ENCODE measurements around the gene LRTM2.
"Not testable (repeated sequence)": the region's sequence is repeated elsewhere in the genome, so short reads cannot be mapped to it uniquely, and the experiment has no call there.

The LRTM2 gene

GRCh38 chr12:1811281-1811947 lies 9.0 kb upstream of the LRTM2 start:
- peak; percentile 56 for DNase-seq (ENCODE audit: low read depth)

- DNase-seq (ENCODE audit: low read depth): no peak
These were observed 8.4 kb upstream of the LRTM2 start for GRCh38 chr12:1811948-1812291.

DNA sequence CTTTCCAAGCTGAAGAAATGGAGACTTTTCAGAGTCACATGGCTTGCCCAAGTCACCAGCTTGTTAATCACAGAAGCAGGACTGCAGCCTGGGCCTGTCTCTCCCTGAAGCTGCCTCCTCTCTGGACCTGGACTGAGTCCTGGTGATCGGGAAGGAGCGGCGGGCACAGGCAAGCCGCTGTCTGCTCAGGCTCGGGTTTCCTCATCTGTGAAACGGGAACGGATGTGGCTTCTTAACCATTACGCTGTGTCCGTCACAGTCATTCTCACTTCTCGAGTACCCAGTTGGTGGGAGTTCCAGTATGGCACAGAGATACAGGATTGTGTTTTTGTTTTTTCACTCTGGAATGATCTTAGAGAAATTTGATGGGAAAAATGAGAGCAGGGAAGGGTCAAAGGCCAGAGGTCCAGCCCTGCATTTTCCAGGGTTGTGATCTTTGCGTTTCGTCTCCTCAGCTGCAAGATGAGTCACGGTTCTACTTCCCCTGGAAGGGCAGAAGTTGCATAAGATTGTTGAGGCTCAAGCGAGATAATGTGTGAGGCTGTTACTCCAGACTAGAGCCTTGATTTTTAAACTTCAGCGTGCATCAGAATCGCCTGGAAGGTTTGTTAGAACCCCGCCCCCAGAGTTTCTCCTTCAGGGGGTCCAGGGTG lies 7.6 kb upstream of the LRTM2 start:
- peak; percentile 91 for DNase-seq (ENCODE audit: low read depth)

DNA sequence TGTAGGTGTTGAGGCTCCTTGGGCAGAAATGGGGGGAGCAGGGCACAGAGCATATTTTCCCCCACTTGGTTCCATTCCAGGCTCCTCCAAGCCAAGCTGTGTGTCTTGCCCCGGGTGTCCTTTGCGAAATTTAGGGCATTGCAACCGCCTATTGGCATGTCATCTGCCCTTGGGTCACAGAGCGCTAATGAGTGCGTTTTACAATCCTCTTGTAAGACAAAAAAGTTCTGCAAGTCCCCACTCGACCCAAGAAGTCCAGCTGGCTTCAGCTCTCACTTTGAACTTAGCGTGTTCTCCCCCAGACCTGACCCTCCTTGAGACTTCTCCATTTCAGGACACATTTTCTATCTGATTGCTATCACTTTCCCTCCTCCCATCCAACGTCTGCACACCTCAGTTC lies 6.1 kb upstream of the LRTM2 start:
- no peak for DNase-seq (ENCODE audit: low read depth)

DNA sequence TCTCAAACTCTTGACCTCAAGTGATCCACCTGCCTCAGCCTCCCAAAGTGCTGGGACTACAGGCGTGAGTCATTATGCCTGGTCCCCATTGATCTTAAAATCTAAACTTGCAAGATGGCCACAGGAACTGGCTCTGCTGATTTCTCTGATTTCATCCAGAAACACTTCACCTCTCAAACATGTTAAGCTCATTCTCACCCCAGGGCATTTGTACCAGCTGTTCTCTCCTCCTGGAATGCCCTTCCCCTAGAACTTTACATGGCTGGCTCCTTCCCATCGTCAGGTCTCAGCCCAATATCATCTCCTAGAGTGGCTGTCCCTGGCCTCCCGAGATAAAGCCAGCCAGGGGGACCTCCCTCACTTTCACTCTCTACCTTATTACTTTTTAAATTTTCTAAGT lies 5.3 kb upstream of the LRTM2 start:
- DNase-seq (ENCODE audit: low read depth): no peak

DNA sequence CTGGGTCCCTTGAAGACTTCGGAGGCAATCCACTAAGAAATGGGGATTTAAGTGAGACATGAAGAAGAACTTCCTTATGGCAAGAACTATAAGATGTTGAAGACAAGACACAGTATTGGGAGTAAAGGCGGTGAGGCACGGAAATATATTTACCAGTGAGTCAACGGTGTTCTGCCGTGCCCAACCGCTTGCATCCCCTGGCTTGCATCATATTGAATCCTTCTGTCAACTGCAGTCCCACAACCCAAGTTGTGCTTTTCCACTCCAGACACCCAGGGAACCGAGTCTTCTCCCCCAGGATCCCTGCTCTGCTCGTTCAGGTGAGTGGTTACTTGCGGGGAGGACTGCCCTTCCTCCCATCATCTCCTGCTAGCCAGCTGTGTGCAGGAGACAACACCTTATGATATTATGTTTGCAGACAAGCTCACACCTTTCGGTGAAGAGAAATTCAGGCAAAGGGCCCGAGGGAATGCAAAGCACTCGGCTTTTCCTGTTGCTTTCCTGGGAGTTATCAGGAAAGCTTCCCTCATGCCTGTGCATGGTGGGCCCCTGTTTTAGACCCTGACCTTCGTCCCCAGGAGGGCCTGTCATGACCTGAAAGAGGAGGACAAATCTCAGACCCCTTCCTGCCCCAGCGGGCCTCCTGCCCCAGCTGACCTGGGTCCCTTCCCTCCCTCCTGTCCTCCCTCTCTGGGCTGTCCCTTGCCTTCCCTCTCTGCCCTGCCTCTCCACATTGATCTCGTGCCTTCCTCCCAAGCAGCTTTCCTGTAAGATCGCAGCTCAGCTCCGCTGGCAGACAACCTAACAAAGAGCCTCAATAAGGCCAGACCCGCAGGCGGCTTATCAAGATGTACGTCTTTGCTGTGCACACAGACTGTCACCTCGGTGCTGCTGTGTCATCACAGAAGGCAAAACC lies 4.3 kb upstream of the LRTM2 start:
- DNase-seq (ENCODE audit: low read depth): peak; percentile 71

DNA sequence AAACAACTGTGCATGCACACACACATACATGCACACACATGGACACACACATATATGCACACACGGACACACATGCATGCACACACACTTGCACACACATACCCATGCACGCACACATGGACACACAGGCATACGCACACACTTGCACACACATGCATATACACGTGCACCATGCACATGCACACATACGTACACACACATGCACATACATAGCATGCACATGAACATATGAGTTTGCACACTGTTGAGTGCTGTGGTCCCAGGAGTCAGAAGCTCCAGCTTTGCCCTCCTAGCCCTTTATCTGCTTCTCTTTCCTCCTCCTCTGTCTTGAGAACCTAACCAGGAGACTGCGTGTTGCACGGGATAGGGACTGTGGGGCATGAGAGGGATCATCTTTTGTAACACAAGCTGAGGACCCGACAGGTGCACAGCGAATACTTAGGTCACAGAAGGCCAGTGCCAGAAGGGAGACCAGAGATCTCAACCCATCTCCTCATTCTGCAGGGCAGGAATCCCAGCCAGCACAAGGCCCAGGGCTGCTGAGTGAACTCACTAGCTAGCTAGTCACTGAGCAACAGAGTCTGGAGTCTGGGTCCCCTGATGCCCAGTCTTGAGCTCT lies 3.5 kb upstream of the LRTM2 start:
- DNase-seq (ENCODE audit: low read depth): no peak

- not testable (repeated sequence) for DNase-seq (ENCODE audit: low read depth)
These were observed 2.4 kb upstream of the LRTM2 start for GRCh38 chr12:1817928-1818327.

DNA sequence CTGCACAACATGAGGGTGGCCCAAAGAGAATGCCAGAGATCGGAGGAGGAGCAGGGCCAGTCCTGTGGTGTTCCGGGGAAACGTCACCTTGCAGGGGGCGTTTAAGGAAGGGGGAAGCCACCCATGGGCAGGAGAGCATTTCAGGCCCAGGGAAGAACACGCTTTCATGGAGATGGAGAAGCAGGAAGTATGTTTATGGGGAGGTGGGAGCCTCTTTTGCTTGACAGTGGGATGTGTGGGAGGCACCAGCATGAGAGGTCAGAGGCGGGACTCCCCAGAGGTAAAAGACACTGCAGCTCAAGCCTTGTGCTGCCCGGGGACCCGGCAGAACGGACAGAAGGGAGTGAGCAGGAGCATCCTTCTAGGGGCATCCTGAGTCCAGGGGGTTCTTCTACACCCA lies 1.3 kb upstream of the LRTM2 start:
- DNase-seq (ENCODE audit: low read depth): no peak

DNA sequence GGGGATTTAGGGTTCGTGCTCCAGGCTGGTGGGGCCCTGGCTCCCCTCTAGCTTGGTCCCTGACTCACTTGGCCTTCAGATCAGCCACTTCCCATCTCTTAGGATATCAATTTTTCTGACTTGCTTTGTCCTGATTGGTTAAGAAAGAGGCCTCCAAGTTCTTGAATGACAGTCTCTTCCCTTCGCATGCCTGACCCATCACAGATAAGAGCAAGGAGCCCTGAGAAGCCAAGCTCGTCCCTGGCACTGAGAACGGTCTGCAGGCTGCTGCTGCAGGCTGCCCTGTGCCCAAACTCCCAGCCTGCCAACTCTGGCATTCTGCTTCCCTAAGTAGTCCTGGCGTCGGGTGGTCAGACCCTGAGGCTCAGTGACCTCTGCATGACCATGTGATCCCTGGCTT lies 794 bp upstream of the LRTM2 start:
- DNase-seq (ENCODE audit: low read depth): no peak

- no peak for DNase-seq (ENCODE audit: low read depth)
These were observed 529 bp downstream of the LRTM2 start for GRCh38 chr12:1820896-1821291.

GRCh38 chr12:1821805-1822204 lies 1.4 kb downstream of the LRTM2 start:
- DNase-seq (ENCODE audit: low read depth): no peak

DNA sequence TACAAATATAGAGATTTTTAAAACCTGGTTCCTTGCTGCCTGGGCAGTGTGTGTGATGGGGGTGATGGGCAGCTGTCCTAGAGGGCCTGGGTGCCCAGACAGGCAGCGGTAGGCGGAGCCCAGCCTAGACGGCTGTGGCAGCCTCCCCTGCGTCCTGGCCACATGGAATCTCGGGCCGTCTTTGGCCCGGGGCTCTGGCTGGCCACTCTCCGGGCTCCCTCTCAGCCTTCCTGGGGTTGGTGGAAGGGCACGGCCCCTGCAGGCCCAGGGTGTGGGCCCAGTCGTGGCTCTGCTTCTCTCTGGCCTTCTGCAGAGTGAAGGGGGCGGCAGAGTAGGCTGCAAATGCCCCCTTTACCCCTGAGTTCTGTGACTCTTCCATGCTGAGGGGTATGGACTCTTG lies 2.3 kb downstream of the LRTM2 start:
- DNase-seq (ENCODE audit: low read depth): no peak

DNA sequence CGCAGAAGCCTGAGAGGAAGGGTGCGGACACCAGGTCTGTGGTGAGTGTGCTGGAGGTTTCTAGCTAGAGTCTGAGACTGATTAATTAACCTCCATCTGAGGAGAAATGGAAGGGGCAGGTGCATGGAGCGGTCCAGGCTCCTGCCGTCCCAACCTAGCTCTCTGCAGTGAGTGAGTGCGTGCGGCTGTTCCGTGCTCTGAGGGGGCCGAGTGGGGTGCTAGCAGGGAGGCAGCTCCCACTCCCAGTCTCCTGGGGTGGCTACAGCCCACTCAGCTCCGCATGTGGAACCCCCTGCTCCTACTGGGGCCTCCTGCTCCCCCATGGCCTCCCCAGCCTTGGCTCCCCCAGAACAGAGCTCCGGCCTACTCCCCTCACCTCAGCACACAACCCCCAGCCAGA lies 2.9 kb downstream of the LRTM2 start:
- DNase-seq (ENCODE audit: low read depth): no peak

DNA sequence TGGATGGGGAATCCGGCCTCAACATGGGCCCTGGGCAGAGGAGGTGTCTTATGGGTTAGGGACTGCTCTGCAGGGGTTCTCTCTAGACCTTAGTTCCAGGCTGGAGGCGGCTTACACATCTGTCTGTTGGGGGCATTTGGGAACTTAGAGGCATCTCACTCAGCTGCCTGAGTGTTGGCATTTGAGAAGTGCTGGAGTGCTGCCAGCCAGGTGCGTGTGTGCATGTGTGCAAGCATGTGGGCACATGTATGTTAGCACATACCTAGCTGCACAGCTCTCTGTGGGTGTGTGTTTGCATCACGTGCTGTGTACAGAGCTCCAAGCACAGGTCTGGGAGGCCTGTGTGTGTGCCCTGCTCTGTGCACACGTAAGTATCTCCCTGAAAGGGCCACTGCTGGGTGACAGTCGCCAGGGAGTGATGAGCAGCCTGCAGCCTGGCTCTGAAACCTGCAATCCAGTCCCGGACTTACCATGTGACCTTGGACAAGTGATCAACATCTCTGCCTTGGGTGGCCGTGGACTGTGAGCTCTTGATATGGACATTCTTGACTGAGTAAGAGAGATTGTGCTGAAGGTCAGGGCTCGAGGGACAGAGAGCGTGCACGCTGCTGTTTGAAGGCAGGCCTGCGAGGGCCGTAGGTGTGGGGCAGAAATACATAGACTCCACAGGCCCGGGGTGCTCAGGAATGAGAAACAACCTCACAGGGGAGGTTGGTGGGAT lies 5.2 kb downstream of the LRTM2 start:
- no peak for DNase-seq (ENCODE audit: low read depth)

- DNase-seq (ENCODE audit: low read depth): no peak
These were observed 6.0 kb downstream of the LRTM2 start for GRCh38 chr12:1826401-1826800.

- DNase-seq (ENCODE audit: low read depth): no peak
These were observed 6.7 kb downstream of the LRTM2 start for GRCh38 chr12:1826867-1827705.

DNA sequence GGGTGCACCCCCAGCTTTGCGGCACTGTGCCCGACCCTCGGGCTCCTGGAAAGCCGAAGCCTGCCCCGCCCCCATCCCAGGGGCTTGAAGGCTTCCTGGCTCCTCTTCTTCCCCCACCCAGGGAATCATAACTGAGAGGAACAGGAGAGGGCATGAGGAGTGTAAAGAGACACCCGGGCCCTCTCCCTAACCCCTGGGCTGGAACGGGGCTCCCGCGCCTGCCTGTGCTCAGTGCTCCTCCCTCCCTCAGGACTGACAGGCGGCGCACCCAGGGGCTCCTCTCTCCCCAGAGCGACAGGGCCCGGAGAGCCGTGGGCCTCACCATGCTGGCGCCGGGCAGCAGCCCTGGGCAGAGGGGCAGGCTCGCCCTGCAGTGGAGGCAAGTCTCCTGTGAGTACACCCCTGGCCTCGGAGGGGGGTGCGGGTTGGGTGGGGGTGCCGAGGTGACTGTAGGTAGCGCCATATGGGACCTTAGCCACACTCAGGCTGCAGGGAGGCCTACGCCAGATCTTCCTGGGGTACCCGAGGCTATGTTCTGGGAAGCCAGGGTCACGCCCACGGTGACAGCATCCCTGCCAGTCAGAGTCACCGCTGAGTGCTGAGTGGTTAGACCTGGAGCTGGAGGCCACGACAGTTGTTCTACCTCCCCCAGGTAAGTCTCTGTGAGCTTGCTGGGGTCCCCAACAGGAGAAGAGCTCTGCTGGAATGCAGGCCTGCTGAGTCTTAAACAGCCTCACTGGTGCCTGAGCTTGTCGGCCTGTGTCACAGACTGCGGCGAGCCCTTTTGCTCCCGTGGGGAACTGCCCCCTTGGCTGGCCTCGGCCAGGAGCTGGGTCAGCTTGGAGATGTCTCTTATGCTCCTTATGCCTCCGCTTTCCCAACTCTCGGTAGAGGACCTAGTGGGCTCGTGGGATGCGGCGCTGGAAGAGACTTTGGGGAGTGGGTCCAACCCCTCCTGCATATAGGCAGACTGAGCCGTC lies 7.8 kb downstream of the LRTM2 start:
- DNase-seq (ENCODE audit: low read depth): no peak

GRCh38 chr12:1828856-1829255 lies 8.5 kb downstream of the LRTM2 start:
- DNase-seq (ENCODE audit: low read depth): no peak

Measured in amniotic epithelial cell (primary cell).